MM.1S (cell line): ENCODE data around the gene DCPS.

Experiments used
- EZH2 ChIP-seq: fragments of 300-600 bp; sonication (generic); optimal IDR thresholded peaks from 2 replicates; pipeline ENCODE3; 2017; ENCODE audit warnings: low read depth, mild to moderate bottlenecking, antibody characterized with exemption, low read length, mixed read lengths
- EZH2phosphoT487 ChIP-seq: fragments of 300-600 bp; sonication (generic); IDR thresholded peaks from 2 replicates; pipeline ENCODE4 v1.6.1; 2018; ENCODE audit warnings: antibody characterized with exemption, low read length
- TF ChIP-seq, protein P1 (sequence below): fragments of 300-600 bp; sonication (generic); IDR thresholded peaks from 2 replicates; pipeline ENCODE4 v1.5.1; 2016; ENCODE audit warnings: antibody characterized with exemption, low read length, mixed read lengths

DNA sequence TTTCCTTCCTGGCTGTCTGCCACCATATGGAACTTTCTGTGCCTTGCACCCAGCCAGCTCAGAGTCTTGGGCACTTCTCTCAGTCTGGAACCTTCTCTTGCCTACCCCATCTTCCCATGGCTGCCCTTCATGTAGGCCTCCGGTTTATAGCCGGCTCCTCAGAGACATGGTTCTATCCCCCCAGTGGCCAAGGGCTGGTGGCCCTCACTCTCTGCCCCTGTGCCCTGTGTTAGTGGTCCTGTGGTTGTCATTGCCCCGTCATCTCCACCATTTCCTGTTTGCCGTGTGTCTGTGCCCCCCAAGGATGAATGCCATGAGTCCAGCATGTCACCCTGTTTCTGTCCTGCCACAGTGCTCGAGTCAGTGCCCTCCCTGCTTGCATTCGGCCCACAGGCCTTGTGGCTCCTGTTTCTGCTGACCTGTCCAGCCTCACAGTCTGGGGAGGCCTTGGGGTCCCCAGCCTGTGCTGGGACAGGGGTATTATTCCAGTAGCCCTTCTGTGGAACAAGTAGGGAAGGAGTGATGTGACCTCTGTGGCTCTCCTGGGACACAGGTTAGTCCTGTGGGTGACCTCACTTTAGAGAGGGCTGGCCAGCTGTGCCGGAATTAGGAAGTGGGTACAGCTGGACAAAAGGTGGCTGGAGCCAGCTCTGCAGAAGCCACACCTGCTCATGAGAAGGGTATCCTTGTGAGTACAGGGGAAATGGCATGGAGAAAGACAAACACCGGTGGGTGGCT, 82.3 kb downstream of the DCPS start:
- TF ChIP-seq, protein P1, sequence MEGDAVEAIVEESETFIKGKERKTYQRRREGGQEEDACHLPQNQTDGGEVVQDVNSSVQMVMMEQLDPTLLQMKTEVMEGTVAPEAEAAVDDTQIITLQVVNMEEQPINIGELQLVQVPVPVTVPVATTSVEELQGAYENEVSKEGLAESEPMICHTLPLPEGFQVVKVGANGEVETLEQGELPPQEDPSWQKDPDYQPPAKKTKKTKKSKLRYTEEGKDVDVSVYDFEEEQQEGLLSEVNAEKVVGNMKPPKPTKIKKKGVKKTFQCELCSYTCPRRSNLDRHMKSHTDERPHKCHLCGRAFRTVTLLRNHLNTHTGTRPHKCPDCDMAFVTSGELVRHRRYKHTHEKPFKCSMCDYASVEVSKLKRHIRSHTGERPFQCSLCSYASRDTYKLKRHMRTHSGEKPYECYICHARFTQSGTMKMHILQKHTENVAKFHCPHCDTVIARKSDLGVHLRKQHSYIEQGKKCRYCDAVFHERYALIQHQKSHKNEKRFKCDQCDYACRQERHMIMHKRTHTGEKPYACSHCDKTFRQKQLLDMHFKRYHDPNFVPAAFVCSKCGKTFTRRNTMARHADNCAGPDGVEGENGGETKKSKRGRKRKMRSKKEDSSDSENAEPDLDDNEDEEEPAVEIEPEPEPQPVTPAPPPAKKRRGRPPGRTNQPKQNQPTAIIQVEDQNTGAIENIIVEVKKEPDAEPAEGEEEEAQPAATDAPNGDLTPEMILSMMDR, result no peak
- no peak for TF ChIP-seq EZH2phosphoT487
- TF ChIP-seq EZH2, result no peak
